ENCODE results near the gene METTL17. TPM values are rescaled to one million over a fixed set of nuclear protein-coding genes. Genes with fewer than 3 reads are reported as not detected.

The METTL17 gene
- total and polyA plus RNA-seq, 2 of the 8 experiments (the other 6 are each of a cell fraction or from before 2014, with no cell fraction given): 73.8 to 138 TPM

- peak overlapping the region; percentile 94; the same call in 1 of the 2 replicates for H2BK12ac ChIP-seq (ENCODE audit: low read depth, low read length)
- H2AK5ac ChIP-seq (ENCODE audit: low read depth, low read length): 0 out of 2 replicates have a peak overlapping the region, but pooled peaks have one; percentile 70
- H4K91ac ChIP-seq (replicated peaks; ENCODE audit: insufficient read length, low read length): peak overlapping the region; percentile 69
- no peak overlapping the region for H3K56ac ChIP-seq (replicated peaks; ENCODE audit: insufficient read length, low read depth, low read length)
- no peak overlapping the region for H3K14ac ChIP-seq (ENCODE audit: insufficient read length)
- WGBS, 2 experiments (ENCODE audit: extremely low coverage in 1 of 2, insufficient coverage in 1 of 2, insufficient read length in 1 of 2, insufficient replicate concordance in 2 of 2, low coverage in 1 of 2, low lambda C conversion rate in 2 of 2, missing lambda C conversion rate in 1 of 2): 89% methylated on average over 15 of the region's 15 CpGs; no CpG with 5 or more reads in 1 of the 2 experiments
- H2AFZ ChIP-seq (ENCODE audit: low read length): no peak overlapping the region
- H4K20me1 ChIP-seq (replicated peaks in 1 of 2; ENCODE audit: control insufficient read depth in 1 of 2, insufficient read depth in 2 of 2, low read length in 2 of 2): peaks cover 0 to 3% of the 10 kb centered on the region in 2 experiments
- H4K5ac ChIP-seq (ENCODE audit: insufficient read length, low read depth, low read length): peak overlapping the region; percentile 51
- H3K79me2 ChIP-seq (ENCODE audit: control insufficient read depth in 1 of 2, insufficient read depth in 2 of 2, low read length in 2 of 2): peaks cover 0 to 19% of the 10 kb centered on the region in 2 experiments; a peak in 2 of 4 replicates
- H3K9ac ChIP-seq (replicated peaks in 1 of 4; ENCODE audit: extremely low read depth in 1 of 4, low read depth in 3 of 4, low read length in 3 of 4): peak overlapping the region in 3 of 4 experiments; percentile 28 to 74 (median 29); a peak in 4 of 7 replicates
- H3K27me3 ChIP-seq (replicated peaks in 1 of 4; ENCODE audit: control insufficient read depth in 3 of 4, extremely low read depth in 1 of 4, insufficient read depth in 3 of 4, low read length in 3 of 4): no peaks in the 10 kb centered on the region
- DNase-seq (ENCODE audit: low read depth in 1 of 2, low spot score in 2 of 2) (no peak), FAIRE-seq (no peak)
- peak overlapping the region; percentile 9 for H3K4ac ChIP-seq (replicated peaks; ENCODE audit: insufficient read length, low read depth, low read length)
- ChIA-PET POLR2A (ENCODE audit: partially characterized antibody) (interaction anchor here (0.6 to 1.1 kb wide), 4 partner anchors 8 to 17 kb away, joined by 3 read pairs; no protein-coding TSS in a partner anchor), CTCF (ENCODE audit: partially characterized antibody) (interaction anchor here (0.7 to 2.1 kb wide), 8 partner anchors 8 to 103 kb away, joined by 3 to 7 read pairs (median 4); no protein-coding TSS in a partner anchor)
- TF ChIP-seq SAP30 (IDR thresholded peaks at IDR 0.05; ENCODE audit: insufficient read depth, insufficient replicate concordance, low read length): no peak
- TF ChIP-seq BACH1 (IDR thresholded peaks at IDR 0.05; ENCODE audit: low read length): no peak
- no peak for TF ChIP-seq SIN3A (conservative IDR thresholded peaks at IDR 0.05 in 1 of 2, IDR thresholded peaks at IDR 0.05 in 1 of 2; ENCODE audit: low read depth in 1 of 2, low read length in 2 of 2)
- no peak for TF ChIP-seq SP1 (IDR thresholded peaks at IDR 0.05; ENCODE audit: low read depth, low read length)
- TF ChIP-seq KDM1A (IDR thresholded peaks at IDR 0.05; ENCODE audit: borderline replicate concordance, low read length): no peak
- H3K18ac ChIP-seq (ENCODE audit: extremely low read depth, low read length): no peak overlapping the region
- peak overlapping the region; percentile 61 to 89 for H3K4me2 ChIP-seq (ENCODE audit: insufficient read depth in 1 of 2, low read depth in 2 of 2, low read length in 2 of 2)
- H3K23ac ChIP-seq (ENCODE audit: insufficient read length): no peak overlapping the region
- H3K4me3 ChIP-seq (ENCODE audit: extremely low read depth in 1 of 4, insufficient read depth in 2 of 4, low read depth in 3 of 4, low read length in 4 of 4): peak overlapping the region; percentile 39 to 65 (median 54); a peak in 7 of 8 replicates
- peaks cover 6 to 19% (median 13%) of the 10 kb centered on the region in 4 experiments; a peak in 5 of 8 replicates for H3K36me3 ChIP-seq (ENCODE audit: control insufficient read depth in 2 of 4, insufficient read depth in 4 of 4, low read length in 3 of 4)
- H3K4me1 ChIP-seq (replicated peaks in 1 of 4; ENCODE audit: control insufficient read depth in 3 of 4, insufficient read depth in 4 of 4, low read length in 3 of 4): peaks cover 2 to 4% (median 4%) of the 10 kb centered on the region in 4 experiments; a peak in 3 of 7 replicates
- no peaks in the 10 kb centered on the region for H3K9me3 ChIP-seq (ENCODE audit: insufficient read depth in 2 of 2, low read depth in 1 of 2, low read length in 1 of 2)
- H3K27ac ChIP-seq (ENCODE audit: low read depth, low read length): no peak overlapping the region
- H2BK120ac ChIP-seq (replicated peaks; ENCODE audit: low read depth, low read length): peak overlapping the region; percentile 38
- H3K23me2 ChIP-seq (ENCODE audit: low read depth, low read length): peaks cover 4% of the 10 kb centered on the region; the same call in 1 of the 2 replicates
- H2BK20ac ChIP-seq (ENCODE audit: low read length): 0 out of 2 replicates have a peak overlapping the region, but pooled peaks have one; percentile 15
- H2BK15ac ChIP-seq (ENCODE audit: low read length): 0 out of 2 replicates have a peak overlapping the region, but pooled peaks have one; percentile 4
- peak overlapping the region; percentile 20; the same call in 1 of the 2 replicates for H2BK5ac ChIP-seq (ENCODE audit: low read depth, low read length)
- no peaks in the 10 kb centered on the region for H3K79me1 ChIP-seq (ENCODE audit: low read depth, low read length)
- peak overlapping the region; percentile 60 for H4K8ac ChIP-seq (ENCODE audit: extremely low read depth, insufficient read depth, low read length)
Observed at GRCh38 chr14:20988717-20989470, 886 bp upstream of the METTL17 start.
